GM23248 (cell line): ENCODE measurements around the gene MAN1C1.

Experiments used
- EZH2 ChIP-seq: fragments of 200-600 bp; sonication (generic); IDR thresholded peaks from 2 replicates; pipeline ENCODE4 v1.6.1; 2018; ENCODE audit warnings: antibody characterized with exemption, mild to moderate bottlenecking; ENCODE audit not compliant: insufficient read depth, poor library complexity, severe bottlenecking
- EZH2phosphoT487 ChIP-seq: fragments of 200-600 bp; sonication (generic); IDR thresholded peaks from 2 replicates; pipeline ENCODE4 v1.6.1; 2018; ENCODE audit warnings: antibody characterized with exemption, moderate library complexity, mild to moderate bottlenecking, low read depth; ENCODE audit not compliant: insufficient read depth

DNA sequence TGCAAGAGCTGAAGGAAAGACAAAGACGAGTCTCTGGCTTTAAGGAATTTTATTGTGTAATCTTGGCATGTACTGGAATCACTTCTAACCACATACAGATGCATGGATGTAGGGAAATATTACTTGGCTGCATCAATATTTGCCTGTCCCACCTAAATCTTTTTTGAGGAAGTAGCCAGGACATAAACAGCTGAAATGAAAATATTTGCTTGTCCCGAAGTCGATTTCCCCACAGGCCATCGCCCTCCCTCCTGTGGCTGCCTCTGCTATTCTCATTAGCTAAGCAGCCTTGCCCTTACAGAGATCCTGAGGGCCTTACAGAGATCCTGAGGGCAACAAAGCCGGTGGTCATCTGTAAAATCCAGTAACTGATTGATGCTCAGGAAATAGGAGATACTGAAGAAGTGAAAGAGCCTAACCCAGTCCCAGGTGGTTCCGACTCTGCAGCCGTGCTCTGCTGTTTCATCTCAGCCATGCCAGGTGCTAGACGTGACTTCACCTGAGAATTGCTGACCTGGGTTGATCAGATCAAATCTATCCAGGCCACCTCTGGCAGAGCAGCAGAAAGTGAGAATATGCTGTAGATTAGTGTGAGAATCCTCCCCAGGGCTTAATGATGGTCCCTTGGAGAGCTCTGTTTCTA is 25.5 kb downstream of the MAN1C1 start:
- TF ChIP-seq EZH2 = no peak
- no peak for TF ChIP-seq EZH2phosphoT487
